Thymus (tissue), 11 donors: ENCODE results near the gene GLS. TPM values are rescaled to one million over a fixed set of nuclear protein-coding genes. Genes with fewer than 3 reads are reported as not detected.

Experiments
- DNase-seq, 9 donors: peaks; one replicate each; pipeline ENCODE4 v3.0.0-alpha.2; 2013; ENCODE audit warnings: low spot score in 9 of 9, low read depth in 6 of 9, missing footprints in 1 of 9
- H3K27ac ChIP-seq, 2 donors: one replicate each; pipeline ENCODE4 v1.5.1; 2013; ENCODE audit warnings: control low read depth in 1 of 2, low read depth in 1 of 2, low read length in 1 of 2, mild to moderate bottlenecking in 1 of 2, moderate library complexity in 1 of 2
- H3K27me3 ChIP-seq, 2 donors: one replicate each; pipeline ENCODE4 v1.5.1; 2013; ENCODE audit warnings: low read length in 1 of 2; ENCODE audit not compliant: control insufficient read depth in 2 of 2, insufficient read depth in 1 of 2
- H3K36me3 ChIP-seq, 2 donors: one replicate each; pipeline ENCODE4 v1.5.1; 2013; ENCODE audit warnings: low read length in 1 of 2, mild to moderate bottlenecking in 1 of 2, moderate library complexity in 1 of 2; ENCODE audit not compliant: control insufficient read depth in 2 of 2, insufficient read depth in 2 of 2
- H3K4me1 ChIP-seq, 2 donors: one replicate each; pipeline ENCODE4 v1.5.1; 2013; ENCODE audit warnings: low read length in 2 of 2; ENCODE audit not compliant: control insufficient read depth in 2 of 2, insufficient read depth in 2 of 2
- H3K4me3 ChIP-seq, 2 donors: one replicate each; pipeline ENCODE4 v1.5.1; 2013; ENCODE audit warnings: low read length in 2 of 2, control low read depth in 1 of 2, mild to moderate bottlenecking in 1 of 2
- H3K9me3 ChIP-seq, 2 donors: one replicate each; pipeline ENCODE4 v1.5.1; 2013; ENCODE audit warnings: low read length in 1 of 2, mild to moderate bottlenecking in 1 of 2; ENCODE audit not compliant: control insufficient read depth in 2 of 2, insufficient read depth in 1 of 2
- WGBS: extraction: QIAGEN DNeasy Blood & Tissue Kit; methylation state at CpG from one replicate; pipeline ENCODE4 v1.1.7; 2013; 5-methylcytosine and 5-hydroxymethylcytosine counted together
- polyA plus RNA-seq: library from polyadenylated mRNA; stranded (reverse); fragments of 200-250 nt; gene quantifications from one replicate; pipeline ENCODE4 v1.2.3, GENCODE V29; 2013
- total RNA-seq: library from RNA; stranded (reverse); fragments of 120-200 nt; gene quantifications from one replicate; pipeline ENCODE4 v1.2.4, GENCODE V29; 2013
- donor health status: healthy.

The GLS gene
- total and polyA plus RNA-seq, 2 donors, result 70.8 to 130 TPM

DNA sequence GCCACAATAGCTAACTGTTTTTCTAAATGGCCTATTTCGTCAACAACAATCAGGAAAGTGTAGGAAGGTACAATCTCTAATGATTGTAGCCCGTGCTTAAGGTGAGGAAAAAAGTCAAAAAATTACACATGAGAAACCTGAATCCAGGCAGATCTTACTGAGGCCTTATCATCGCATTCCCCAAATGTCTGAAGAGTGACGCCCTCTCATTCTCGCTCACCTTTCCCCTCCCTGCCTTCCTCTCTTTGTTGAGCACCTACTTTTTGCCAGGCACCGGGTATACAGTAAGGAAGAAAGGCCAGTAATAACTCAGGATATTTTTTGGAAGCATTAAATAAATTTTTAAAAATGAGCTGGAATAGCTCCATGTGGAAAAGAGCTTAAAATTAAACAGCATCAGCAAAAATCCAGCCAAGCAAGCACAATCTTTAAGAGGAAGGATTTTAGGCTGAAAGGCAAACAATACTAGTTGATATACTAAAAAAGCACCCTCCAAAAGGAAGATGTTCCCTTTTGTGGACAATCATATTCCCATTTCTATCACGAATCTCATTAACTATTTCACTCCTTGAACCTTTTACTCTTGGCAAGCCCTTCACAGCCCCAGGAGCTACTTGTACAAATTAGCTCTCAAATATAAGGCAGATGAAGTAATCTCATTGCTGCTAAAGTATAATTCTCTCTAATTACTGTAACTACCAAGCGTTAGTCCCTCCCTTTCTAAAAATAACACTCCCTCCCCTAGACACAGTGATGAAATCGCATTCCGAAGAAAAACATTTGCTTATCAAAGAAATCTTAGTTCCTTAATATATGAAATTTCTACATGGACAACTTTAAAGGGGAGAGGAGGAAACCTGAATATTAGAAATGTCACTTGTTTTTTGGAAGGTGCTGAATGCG lies 93.4 kb downstream of the GLS start:
- H3K27me3 ChIP-seq, result no peaks in the 10 kb centered on the region
- peaks cover 74 to 97% of the 10 kb centered on the region in 2 donors for H3K36me3 ChIP-seq
- DNase-seq, result no peak
- 96% methylated on average over 11 of the region's 11 CpGs for WGBS
- no peaks in the 10 kb centered on the region for H3K9me3 ChIP-seq
- H3K4me1 ChIP-seq, result no peaks in the 10 kb centered on the region
- H3K4me3 ChIP-seq, result no peak overlapping the region
- no peak overlapping the region for H3K27ac ChIP-seq

- no peak for DNase-seq
- Histone ChIP-seq H3K4me1 (peaks cover under 1 to 4% of the 10 kb centered on the region in 2 donors), H3K27me3 (no peaks in the 10 kb centered on the region), H3K9me3 (no peaks in the 10 kb centered on the region), H3K4me3 (no peak overlapping the region), H3K36me3 (peaks cover 74 to 97% of the 10 kb centered on the region in 2 donors), H3K27ac (no peak overlapping the region)
- WGBS, result 93% methylated on average over 12 of the region's 12 CpGs
These were observed 94.2 kb downstream of the GLS start for GRCh38 chr2:190974629-190975361.

GRCh38 chr2:190976521-190976920 lies 95.9 kb downstream of the GLS start:
- peaks cover 9 to 20% of the 10 kb centered on the region in 2 donors for H3K4me1 ChIP-seq
- peaks cover 65 to 97% of the 10 kb centered on the region in 2 donors for H3K36me3 ChIP-seq
- no peaks in the 10 kb centered on the region for H3K27me3 ChIP-seq
- no peak overlapping the region for H3K27ac ChIP-seq
- WGBS, result 96% methylated on average over 2 of the region's 2 CpGs
- H3K4me3 ChIP-seq, result no peak overlapping the region
- no peak for DNase-seq
- no peaks in the 10 kb centered on the region for H3K9me3 ChIP-seq

DNA sequence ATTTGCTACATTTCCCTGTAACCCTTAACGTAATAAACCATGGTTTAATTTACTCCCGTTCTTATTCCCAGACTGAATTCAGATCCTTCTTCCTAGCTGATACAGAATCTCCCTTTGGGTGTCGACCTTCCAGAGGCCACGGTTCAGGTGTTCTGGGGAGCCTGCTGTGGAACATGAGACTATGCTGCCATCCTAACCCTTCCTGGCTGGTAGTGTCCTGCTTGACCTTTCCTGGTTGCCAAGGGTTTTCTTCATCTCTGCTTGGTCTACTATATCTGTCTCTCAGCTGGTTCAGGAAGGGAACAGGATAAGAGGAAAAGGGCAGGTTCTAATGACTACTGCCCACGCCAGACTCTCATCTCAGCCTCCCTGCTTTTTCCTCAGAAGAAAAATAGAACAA lies 96.9 kb downstream of the GLS start:
- Histone ChIP-seq H3K36me3 (peaks cover 61 to 96% of the 10 kb centered on the region in 2 donors), H3K27me3 (no peaks in the 10 kb centered on the region), H3K4me1 (peaks cover 9 to 20% of the 10 kb centered on the region in 2 donors), H3K27ac (no peak overlapping the region), H3K9me3 (no peaks in the 10 kb centered on the region), H3K4me3 (no peak overlapping the region)
- 96% methylated on average over 5 of the region's 5 CpGs for WGBS
- no peak for DNase-seq

DNA sequence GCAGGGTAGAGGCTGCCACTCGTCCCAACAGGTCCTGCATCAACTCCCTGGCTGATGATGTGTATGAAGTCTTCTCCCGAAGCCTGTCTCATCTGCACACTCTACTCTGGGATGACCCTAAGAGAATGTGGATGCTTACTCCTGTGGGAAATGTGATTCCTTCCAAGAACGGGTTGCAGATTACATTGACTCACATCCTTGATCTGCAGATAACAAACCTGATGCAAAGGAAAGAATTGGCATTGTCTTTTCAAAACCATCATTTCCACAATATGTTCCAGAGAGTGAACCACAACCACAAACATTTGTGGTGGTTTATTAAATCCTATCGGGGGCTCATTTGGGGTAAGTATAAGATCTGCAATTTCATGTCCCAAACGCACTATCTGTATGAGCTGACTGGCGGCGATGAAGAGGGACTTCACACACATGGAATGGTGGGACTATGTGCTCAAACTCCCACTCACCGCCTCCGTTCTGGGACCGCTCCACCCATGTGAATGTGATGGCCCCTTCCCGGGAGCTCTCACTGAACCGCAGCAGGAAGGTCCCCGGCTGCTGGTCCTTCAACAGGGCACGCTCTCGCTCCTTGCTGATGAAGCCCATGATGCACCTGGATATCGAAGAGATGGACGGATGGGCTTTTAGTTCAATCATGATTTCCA lies 97.9 kb downstream of the GLS start:
- Histone ChIP-seq H3K4me1 (peaks cover 9 to 23% of the 10 kb centered on the region in 2 donors), H3K27ac (no peak overlapping the region)
- WGBS, result 84% methylated on average over 17 of the region's 17 CpGs

DNA sequence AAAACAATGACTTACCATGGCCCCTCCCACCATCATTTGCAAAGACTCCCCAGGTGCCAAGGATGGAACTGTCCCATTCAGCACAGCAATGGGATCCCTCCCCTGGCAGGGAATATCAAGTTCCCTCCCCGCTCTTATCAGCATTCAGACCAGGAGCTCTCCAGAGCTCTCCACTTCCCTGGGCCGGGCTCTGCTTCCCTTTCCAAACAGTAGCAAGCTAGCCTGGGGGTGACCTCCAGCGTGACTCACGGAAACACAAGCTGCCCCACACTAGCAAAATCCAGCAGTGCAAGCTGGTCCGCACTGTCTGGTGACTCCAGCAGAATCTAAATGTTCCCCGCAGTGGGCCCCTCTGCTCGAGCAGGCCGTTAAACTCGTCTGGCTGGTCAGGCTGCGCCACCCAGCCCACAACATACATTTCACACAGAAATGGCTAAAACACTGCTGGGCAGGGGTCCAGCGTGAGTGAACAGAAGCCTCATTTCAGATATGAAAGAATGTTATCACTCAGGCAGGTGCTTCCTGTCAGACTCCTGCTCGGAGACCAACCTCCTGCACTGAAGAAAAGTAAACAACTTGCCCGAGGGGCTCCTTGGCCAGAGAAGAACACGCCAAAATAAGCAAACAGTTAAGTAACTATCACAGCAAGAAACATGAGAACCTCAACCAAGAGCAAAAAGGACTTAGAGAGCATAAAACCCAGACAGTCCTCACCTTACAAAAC lies 99.4 kb downstream of the GLS start:
- Histone ChIP-seq H3K27ac (peak overlapping the region; percentile 77 to 89), H3K27me3 (no peaks in the 10 kb centered on the region), H3K4me3 (no peak overlapping the region), H3K36me3 (peaks cover 53 to 95% of the 10 kb centered on the region in 2 donors), H3K4me1 (peaks cover 9 to 23% of the 10 kb centered on the region in 2 donors), H3K9me3 (no peaks in the 10 kb centered on the region)
- DNase-seq, result peak; percentile 38 to 82 (median 50)
- 20% methylated on average over 14 of the region's 14 CpGs for WGBS

More for the DNA sequence above, 97.9 kb downstream of the GLS start:
- Histone ChIP-seq H3K36me3 (peaks cover 57 to 96% of the 10 kb centered on the region in 2 donors), H3K9me3 (no peaks in the 10 kb centered on the region), H3K27me3 (no peaks in the 10 kb centered on the region), H3K4me3 (no peak overlapping the region)
- no peak for DNase-seq

DNA sequence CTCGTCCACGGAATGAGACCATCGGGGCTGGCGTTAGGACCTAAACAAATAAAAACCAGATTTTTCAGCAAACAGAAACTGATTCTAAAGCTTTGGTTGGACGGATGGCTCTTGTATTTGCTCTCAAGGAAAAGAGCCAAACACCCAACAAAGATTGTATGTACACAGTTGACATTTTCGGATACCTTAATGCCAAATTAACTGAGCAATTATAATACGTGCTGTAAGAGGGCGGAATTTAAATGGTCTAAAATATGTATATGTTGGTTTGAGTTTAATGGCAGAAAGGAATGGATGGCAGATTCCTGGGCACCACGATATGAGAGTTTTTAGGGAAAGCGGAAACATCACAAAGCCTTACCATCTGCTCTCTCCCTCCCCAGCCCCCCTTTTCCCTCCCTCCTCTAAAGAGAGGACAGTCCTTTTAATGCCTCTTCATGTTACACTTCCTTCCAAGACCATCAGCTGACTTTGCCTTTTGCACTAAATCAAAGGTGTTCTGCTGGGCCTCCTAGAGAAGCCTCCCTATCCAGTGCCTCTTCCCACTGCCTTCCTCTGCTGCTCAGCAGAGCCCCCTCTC lies 100.1 kb downstream of the GLS start:
- Histone ChIP-seq H3K4me3 (no peak overlapping the region), H3K27ac (peak overlapping the region; percentile 77 to 89), H3K36me3 (peaks cover 56 to 95% of the 10 kb centered on the region in 2 donors), H3K27me3 (no peaks in the 10 kb centered on the region), H3K4me1 (peaks cover 9 to 23% of the 10 kb centered on the region in 2 donors), H3K9me3 (no peaks in the 10 kb centered on the region)
- no peak for DNase-seq
- 77% methylated on average over 10 of the region's 10 CpGs for WGBS

DNA sequence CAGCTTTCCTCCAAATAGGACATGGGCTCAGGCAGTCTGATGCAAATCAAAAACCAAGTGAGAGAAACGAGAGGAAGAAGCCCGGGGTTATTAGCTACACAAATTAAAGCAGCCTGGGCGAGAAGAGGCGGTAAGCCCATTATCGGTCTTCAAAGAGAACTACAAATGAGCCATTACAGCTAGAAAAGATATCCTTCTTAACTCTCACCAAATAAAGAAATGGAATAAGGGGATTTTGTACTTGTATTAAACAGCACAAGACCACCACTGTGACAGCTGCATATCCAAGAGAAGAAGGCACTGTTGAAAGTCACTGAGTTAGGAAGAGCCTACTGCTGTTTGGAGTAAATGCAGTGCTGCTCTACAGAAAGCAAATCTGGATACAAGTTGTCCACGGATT lies 100.7 kb downstream of the GLS start:
- peak overlapping the region; percentile 26 to 89 for H3K27ac ChIP-seq

More for the DNA sequence above, 100.7 kb downstream of the GLS start:
- H3K27me3 ChIP-seq, result no peaks in the 10 kb centered on the region
- WGBS, result 95% methylated on average over 6 of the region's 6 CpGs
- H3K9me3 ChIP-seq, result no peaks in the 10 kb centered on the region
- peaks cover 58 to 95% of the 10 kb centered on the region in 2 donors for H3K36me3 ChIP-seq
- DNase-seq, result no peak
- H3K4me1 ChIP-seq, result peaks cover 9 to 23% of the 10 kb centered on the region in 2 donors
- H3K4me3 ChIP-seq, result no peak overlapping the region
